SK-N-MC (cell line): ENCODE measurements around the gene SPTSSA.

Source experiments
- DNase-seq: peaks from one replicate; pipeline ENCODE4 v3.0.0-alpha.2; 2011; ENCODE audit warnings: low read depth, low spot score
- H3K27ac ChIP-seq: fragments of 200-600 bp; sonication (generic); 2 replicates; pipeline ENCODE4 v1.5.1; 2016; ENCODE audit warnings: mixed run types
- H3K36me3 ChIP-seq: fragments of 200-600 bp; sonication (generic); 2 replicates; pipeline ENCODE4 v1.6.1; 2017; ENCODE audit warnings: antibody characterized with exemption, low read length, mixed read lengths; ENCODE audit not compliant: insufficient read depth
- H3K4me3 ChIP-seq: fragments of 200-600 bp; sonication (generic); 2 replicates; pipeline ENCODE4 v1.5.1; 2016
- H3K9ac ChIP-seq: fragments of 200-600 bp; sonication (generic); 2 replicates; pipeline ENCODE4 v1.8.0; 2017; ENCODE audit warnings: mixed run types, mixed read lengths; ENCODE audit not compliant: insufficient read length
- H3K9me3 ChIP-seq: fragments of 200-600 bp; sonication (generic); 2 replicates; pipeline ENCODE4 v1.6.1; 2017; ENCODE audit warnings: low read depth, mild to moderate bottlenecking, antibody characterized with exemption, low read length, moderate library complexity, mixed read lengths
- EZH2 ChIP-seq: fragments of 200-600 bp; sonication (generic); IDR thresholded peaks from one replicate; pipeline ENCODE4 v1.6.1; 2017; ENCODE audit warnings: antibody characterized with exemption
- FOXP2 ChIP-seq: optimal IDR thresholded peaks from 2 replicates; pipeline ENCODE3; 2011; ENCODE audit warnings: mild to moderate bottlenecking, moderate library complexity; ENCODE audit not compliant: insufficient read depth; ENCODE audit errors: extremely low read length, control extremely low read depth
- POLR2AphosphoS5 ChIP-seq: IDR thresholded peaks from 2 replicates; pipeline ENCODE4 v1.6.1; 2012; ENCODE audit warnings: mild to moderate bottlenecking, low read depth, low read length, borderline replicate concordance

Gene SPTSSA

GRCh38 chr14:34498684-34499412 is 36.8 kb upstream of the SPTSSA start:
- no peaks in the 10 kb centered on the region for H3K36me3 ChIP-seq
- no peak overlapping the region for H3K4me3 ChIP-seq
- TF ChIP-seq POLR2AphosphoS5 (no peak), FOXP2 (no peak), EZH2 (no peak)
- H3K27ac ChIP-seq: no peak overlapping the region
- no peak for DNase-seq
- no peaks in the 10 kb centered on the region for H3K9me3 ChIP-seq
- no peak overlapping the region for H3K9ac ChIP-seq

- TF ChIP-seq POLR2AphosphoS5 (no peak), FOXP2 (no peak), EZH2 (no peak)
- H3K9me3 ChIP-seq: no peaks in the 10 kb centered on the region
- H3K9ac ChIP-seq: no peak overlapping the region
- H3K4me3 ChIP-seq: no peak overlapping the region
- H3K27ac ChIP-seq: no peak overlapping the region
- H3K36me3 ChIP-seq: no peaks in the 10 kb centered on the region
- no peak for DNase-seq
Observed at GRCh38 chr14:34496679-34497513, 34.9 kb upstream of the SPTSSA start.

- H3K9ac ChIP-seq: no peak overlapping the region
Observed at GRCh38 chr14:34496007-34496678, 34.1 kb upstream of the SPTSSA start.

GRCh38 chr14:34489324-34489723 is 27.3 kb upstream of the SPTSSA start:
- H3K9me3 ChIP-seq: no peaks in the 10 kb centered on the region
- DNase-seq: no peak
- TF ChIP-seq EZH2 (no peak), FOXP2 (no peak)
- no peak overlapping the region for H3K27ac ChIP-seq
- H3K9ac ChIP-seq: no peak overlapping the region
- H3K36me3 ChIP-seq: no peaks in the 10 kb centered on the region
- no peak overlapping the region for H3K4me3 ChIP-seq

More at GRCh38 chr14:34496007-34496678, 34.1 kb upstream of the SPTSSA start:
- TF ChIP-seq FOXP2: no peak
- no peak for TF ChIP-seq EZH2
- no peak for TF ChIP-seq POLR2AphosphoS5
- Histone ChIP-seq H3K27ac (no peak overlapping the region), H3K9me3 (no peaks in the 10 kb centered on the region), H3K4me3 (no peak overlapping the region), H3K36me3 (no peaks in the 10 kb centered on the region)
- DNase-seq: no peak

- Histone ChIP-seq H3K36me3 (no peaks in the 10 kb centered on the region), H3K9ac (no peak overlapping the region), H3K9me3 (no peaks in the 10 kb centered on the region), H3K27ac (no peak overlapping the region), H3K4me3 (no peak overlapping the region)
- no peak for DNase-seq
- TF ChIP-seq POLR2AphosphoS5: no peak
- no peak for TF ChIP-seq FOXP2
- TF ChIP-seq EZH2: no peak
Observed at GRCh38 chr14:34488528-34488927, 26.5 kb upstream of the SPTSSA start.

- no peak overlapping the region for H3K27ac ChIP-seq
- no peak overlapping the region for H3K9ac ChIP-seq
- no peak for DNase-seq
- no peak overlapping the region for H3K4me3 ChIP-seq
- TF ChIP-seq POLR2AphosphoS5 (no peak), EZH2 (no peak), FOXP2 (no peak)
- H3K36me3 ChIP-seq: no peaks in the 10 kb centered on the region
- H3K9me3 ChIP-seq: no peaks in the 10 kb centered on the region
Observed at GRCh38 chr14:34484726-34485125, 22.7 kb upstream of the SPTSSA start.

- no peaks in the 10 kb centered on the region for H3K9me3 ChIP-seq
- H3K9ac ChIP-seq: no peak overlapping the region
- DNase-seq: no peak
- TF ChIP-seq POLR2AphosphoS5: no peak
- no peak for TF ChIP-seq FOXP2
- no peak for TF ChIP-seq EZH2
- H3K36me3 ChIP-seq: no peaks in the 10 kb centered on the region
- no peak overlapping the region for H3K27ac ChIP-seq
- no peak overlapping the region for H3K4me3 ChIP-seq
Observed at GRCh38 chr14:34482463-34482862, 20.4 kb upstream of the SPTSSA start.

GRCh38 chr14:34479694-34480093 is 17.7 kb upstream of the SPTSSA start:
- H3K9me3 ChIP-seq: no peaks in the 10 kb centered on the region
- H3K36me3 ChIP-seq: no peaks in the 10 kb centered on the region
- DNase-seq: no peak
- TF ChIP-seq EZH2: no peak
- TF ChIP-seq POLR2AphosphoS5: no peak
- no peak for TF ChIP-seq FOXP2
- no peak overlapping the region for H3K27ac ChIP-seq
- no peak overlapping the region for H3K4me3 ChIP-seq
- H3K9ac ChIP-seq: no peak overlapping the region
